ENCODE measurements around the gene RNF157. TPM values are rescaled to one million over a fixed set of nuclear protein-coding genes. Genes with fewer than 3 reads are reported as not detected.

The RNF157 gene
- total and polyA plus RNA-seq, 2 of the 13 experiments (the other 11 are each of a cell fraction or from before 2014, with no cell fraction given) = 0.44 to 1.5 TPM

DNA sequence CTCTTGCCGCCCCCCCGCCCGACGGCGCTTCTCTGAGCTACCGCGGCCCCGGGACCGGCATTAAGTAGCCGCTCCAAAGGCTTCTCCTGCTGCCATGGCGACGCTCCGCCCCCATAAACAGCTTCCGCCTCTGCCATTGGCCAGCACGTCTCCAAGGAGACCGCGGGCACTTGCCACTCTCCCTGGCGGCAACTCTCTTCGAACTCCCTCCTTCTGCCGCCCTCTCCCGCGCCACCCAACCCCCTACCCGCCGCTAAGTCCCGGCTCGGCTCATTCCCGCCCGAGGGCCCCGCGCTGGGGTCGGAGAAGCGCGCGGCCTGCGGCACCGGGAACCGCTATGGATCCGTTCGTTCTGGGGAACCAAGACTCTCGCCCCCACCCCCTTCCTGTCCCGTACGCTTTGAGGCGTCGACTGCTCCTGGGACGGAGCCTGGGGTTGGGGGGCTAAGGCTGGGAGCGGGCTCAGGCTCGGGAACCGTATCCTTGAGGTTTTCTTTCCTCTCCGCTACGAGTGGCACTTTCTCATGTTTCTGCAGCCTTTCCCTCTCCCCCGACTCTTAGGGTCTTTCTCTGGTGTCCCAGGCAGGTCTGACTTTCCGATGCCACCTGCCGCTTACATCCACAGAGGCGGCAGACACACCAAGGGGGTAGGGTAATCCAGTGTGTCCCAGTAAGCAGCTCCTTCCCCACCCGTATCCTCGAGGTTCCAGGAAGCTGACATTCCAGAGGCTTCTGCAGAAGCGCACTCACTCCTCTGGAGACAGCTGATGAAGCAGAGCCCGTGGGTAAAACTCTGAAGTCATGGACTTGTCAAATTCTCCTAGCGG lies 98.9 kb downstream of the RNF157 start, which contains the start of gene FOXJ1 (continued):
- TF ChIP-seq KLF9 (CRISPR knock-in tag; IDR thresholded peaks at IDR 0.05; ENCODE audit: low read depth) = no peak
- TF ChIP-seq RBM39 (IDR thresholded peaks at IDR 0.05; ENCODE audit: low read depth, low read length, poor library complexity, severe bottlenecking) = peak; percentile 85
- TF ChIP-seq SP5 (CRISPR knock-in tag; IDR thresholded peaks at IDR 0.05; ENCODE audit: borderline replicate concordance, low read depth) = peak; percentile 99
- 0 out of 2 replicates have a peak, but pooled peaks have one; percentile 43 for TF ChIP-seq NFATC3 (CRISPR knock-in tag; IDR thresholded peaks at IDR 0.05)
- TF ChIP-seq SNAPC4 (CRISPR knock-in tag; IDR thresholded peaks at IDR 0.05) = 0 out of 2 replicates have a peak, but pooled peaks have one; percentile 15
- peak; percentile 51; the same call in 1 of the 2 replicates for TF ChIP-seq KMT2B (CRISPR knock-in tag; IDR thresholded peaks at IDR 0.05)
- peak; percentile 65; the same call in 1 of the 2 replicates for TF ChIP-seq TBX2 (CRISPR knock-in tag; IDR thresholded peaks at IDR 0.05; ENCODE audit: borderline replicate concordance)
- TF ChIP-seq ZBTB2 (CRISPR knock-in tag; IDR thresholded peaks at IDR 0.05; ENCODE audit: low read depth) = no peak
- no peak for TF ChIP-seq SMAD3 (CRISPR knock-in tag; IDR thresholded peaks at IDR 0.05)
- no peak for TF ChIP-seq GABPA (IDR thresholded peaks at IDR 0.05; ENCODE audit: low read depth, low read length)
- no peak for TF ChIP-seq GABPA (CRISPR knock-in tag; IDR thresholded peaks at IDR 0.05; ENCODE audit: low read depth)
- TF ChIP-seq RAD21 (CRISPR knock-in tag; IDR thresholded peaks at IDR 0.05) = 0 out of 2 replicates have a peak, but pooled peaks have one; percentile 31
- peak; percentile 84; the same call in 1 of the 2 replicates for TF ChIP-seq NR0B2 (CRISPR knock-in tag; IDR thresholded peaks at IDR 0.05)
- TF ChIP-seq YEATS4 (CRISPR knock-in tag; IDR thresholded peaks at IDR 0.05; ENCODE audit: borderline replicate concordance) = peak; percentile 45; the same call in 1 of the 2 replicates
- peak; percentile 67; the same call in 1 of the 2 replicates for TF ChIP-seq HIC2 (CRISPR knock-in tag; IDR thresholded peaks at IDR 0.05; ENCODE audit: low read depth)
- TF ChIP-seq MED8 (CRISPR knock-in tag; IDR thresholded peaks at IDR 0.05; ENCODE audit: insufficient replicate concordance) = peak; percentile 33
- peak; percentile 48; the same call in 1 of the 2 replicates for TF ChIP-seq HDAC2 (CRISPR knock-in tag; IDR thresholded peaks at IDR 0.05)
- peak; percentile 99 for TF ChIP-seq SIN3A (IDR thresholded peaks at IDR 0.05; ENCODE audit: borderline replicate concordance, low read depth, low read length)
- 0 out of 2 replicates have a peak, but pooled peaks have one; percentile 62 for TF ChIP-seq ZNF224 (CRISPR knock-in tag; IDR thresholded peaks at IDR 0.05)
- TF ChIP-seq ZNF563 (CRISPR knock-in tag; IDR thresholded peaks at IDR 0.05) = no peak
- 0 out of 2 replicates have a peak, but pooled peaks have one; percentile 58 for TF ChIP-seq ZNF724P (CRISPR knock-in tag; IDR thresholded peaks at IDR 0.05; ENCODE audit: borderline replicate concordance)
